Suprapubic skin (tissue), 3 donors: ENCODE measurements around the gene EFHD2.

Experiments
- POLR2A ChIP-seq, 2 donors: fragments of 450-650 bp; IDR thresholded peaks; one replicate each; pipeline ENCODE4 v1.6.1; 2017; ENCODE audit warnings: antibody characterized with exemption in 2 of 2, mild to moderate bottlenecking in 2 of 2, moderate library complexity in 2 of 2
- TF ChIP-seq, protein P1 (sequence below), 2 donors: fragments of 200-600 bp in 1 of 2; fragments of 450-650 bp in 1 of 2; sonication (generic) in 1 of 2; IDR thresholded peaks; one replicate each; pipeline ENCODE4 v1.5.1; 2016 to 2019; ENCODE audit warnings: antibody characterized with exemption in 2 of 2, mild to moderate bottlenecking in 1 of 2, moderate library complexity in 1 of 2

DNA sequence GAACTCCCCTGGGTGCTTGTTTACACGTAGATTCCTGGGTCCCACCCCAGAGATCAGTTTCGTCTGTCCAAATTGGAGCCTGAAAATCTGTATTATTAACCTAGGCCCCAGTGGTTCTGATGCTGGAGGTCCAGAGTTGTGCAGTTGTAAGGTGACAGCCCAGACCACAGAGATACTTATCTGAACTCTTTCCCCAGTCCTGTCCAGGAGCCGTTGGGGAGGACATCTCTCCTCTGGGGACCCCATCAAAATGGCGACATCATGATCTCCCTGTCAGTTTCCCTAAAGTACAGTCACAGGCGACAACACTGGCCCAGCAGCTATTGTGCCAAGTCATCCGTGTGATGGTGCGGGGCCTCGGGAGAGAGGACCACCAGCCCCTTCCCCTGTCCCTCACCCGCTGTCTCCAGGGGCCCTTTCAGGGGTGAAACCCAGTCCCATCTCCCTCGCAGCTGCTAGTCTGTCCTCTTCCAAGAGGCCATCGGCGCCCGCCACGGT, 749 bp upstream of the EFHD2 start:
- TF ChIP-seq, protein P1, sequence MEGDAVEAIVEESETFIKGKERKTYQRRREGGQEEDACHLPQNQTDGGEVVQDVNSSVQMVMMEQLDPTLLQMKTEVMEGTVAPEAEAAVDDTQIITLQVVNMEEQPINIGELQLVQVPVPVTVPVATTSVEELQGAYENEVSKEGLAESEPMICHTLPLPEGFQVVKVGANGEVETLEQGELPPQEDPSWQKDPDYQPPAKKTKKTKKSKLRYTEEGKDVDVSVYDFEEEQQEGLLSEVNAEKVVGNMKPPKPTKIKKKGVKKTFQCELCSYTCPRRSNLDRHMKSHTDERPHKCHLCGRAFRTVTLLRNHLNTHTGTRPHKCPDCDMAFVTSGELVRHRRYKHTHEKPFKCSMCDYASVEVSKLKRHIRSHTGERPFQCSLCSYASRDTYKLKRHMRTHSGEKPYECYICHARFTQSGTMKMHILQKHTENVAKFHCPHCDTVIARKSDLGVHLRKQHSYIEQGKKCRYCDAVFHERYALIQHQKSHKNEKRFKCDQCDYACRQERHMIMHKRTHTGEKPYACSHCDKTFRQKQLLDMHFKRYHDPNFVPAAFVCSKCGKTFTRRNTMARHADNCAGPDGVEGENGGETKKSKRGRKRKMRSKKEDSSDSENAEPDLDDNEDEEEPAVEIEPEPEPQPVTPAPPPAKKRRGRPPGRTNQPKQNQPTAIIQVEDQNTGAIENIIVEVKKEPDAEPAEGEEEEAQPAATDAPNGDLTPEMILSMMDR (IDR thresholded peaks at IDR 0.05): no peak
- TF ChIP-seq POLR2A (IDR thresholded peaks at IDR 0.05): no peak
